IMR-90 (cell line): Measurements from ENCODE around the gene SGSM2. TPM values are rescaled to one million over a fixed set of nuclear protein-coding genes. Genes with fewer than 3 reads are reported as not detected.
A peak's percentile ranks its signal among the peaks of the same experiment; 100 is the strongest.

ENCODE experiments used
- ATAC-seq: fragments of 200-7000 bp; cut with Tn5 transposase; 2 replicates; pipeline ENCODE4 v1.9.1; 2020; ENCODE audit warnings: low read depth, mild to moderate bottlenecking, moderate library complexity
- Bru-seq: library from RNA; stranded (reverse); fragments of 400-500 nt; gene quantifications from one replicate; lab custom pipeline; 2021; lab: Mats Ljungman, UMichigan
- BruChase-seq, 2 experiments: library from RNA; stranded (reverse); fragments of 400-500 nt; gene quantifications; one replicate each; lab custom pipeline; 2021; lab: Mats Ljungman, UMichigan
- BruUV-seq: library from RNA; stranded (reverse); fragments of 400-500 nt; replicated peaks from 2 replicates; lab custom pipeline; 2021; lab: Mats Ljungman, UMichigan
- CTCF ChIA-PET: fragments of 300-600 bp; formaldehyde crosslinking; extraction: SDS; loops from one replicate; lab custom pipeline; 2021; ENCODE audit warnings: antibody characterized with exemption; lab: Yijun Ruan, JAX
- POLR2A ChIA-PET: fragments of 300-600 bp; sonication (Branson Sonifier 250); formaldehyde crosslinking; loops from one replicate; lab custom pipeline; 2022; ENCODE audit warnings: antibody characterized with exemption; ENCODE audit not compliant: unreplicated experiment; lab: Charles Lee
- DNase-seq: peaks from one replicate; pipeline ENCODE4 v3.0.0; 2013
- H2AFZ ChIP-seq: replicated peaks from 2 replicates; pipeline ENCODE3; 2013; ENCODE audit warnings: low read length, mild to moderate bottlenecking; ENCODE audit not compliant: poor library complexity
- H2AK5ac ChIP-seq: 2 replicates; pipeline ENCODE4 v1.6.1; 2013; ENCODE audit warnings: low read depth, low read length, inconsistent platforms
- H2AK9ac ChIP-seq: replicated peaks from 2 replicates; pipeline ENCODE3; 2013; ENCODE audit warnings: mild to moderate bottlenecking, low read depth, low read length, moderate library complexity; ENCODE audit not compliant: poor library complexity
- H2BK120ac ChIP-seq: 2 replicates; pipeline ENCODE4 v1.6.1; 2013; ENCODE audit warnings: low read depth, low read length, inconsistent platforms
- H2BK15ac ChIP-seq: 3 replicates; pipeline ENCODE4 v1.6.1; 2013; ENCODE audit warnings: low read depth, low read length, inconsistent platforms
- H2BK20ac ChIP-seq: 2 replicates; pipeline ENCODE4 v1.6.1; 2013; ENCODE audit warnings: low read depth, mild to moderate bottlenecking, inconsistent platforms, low read length, moderate library complexity
- H2BK5ac ChIP-seq: 2 replicates; pipeline ENCODE4 v1.6.1; 2013; ENCODE audit warnings: mild to moderate bottlenecking, low read depth, low read length, inconsistent platforms; ENCODE audit not compliant: poor library complexity, severe bottlenecking
- H3K14ac ChIP-seq: replicated peaks from 2 replicates; pipeline ENCODE4 v1.6.1; 2013; ENCODE audit warnings: low read depth, low read length, inconsistent platforms
- H3K18ac ChIP-seq: 2 replicates; pipeline ENCODE4 v1.6.1; 2013; ENCODE audit warnings: low read depth, low read length, control low read depth
- H3K23ac ChIP-seq: 2 replicates; pipeline ENCODE4 v1.6.1; 2013; ENCODE audit warnings: low read depth, low read length, inconsistent platforms
- H3K27ac ChIP-seq: 2 replicates; pipeline ENCODE4 v1.5.1; 2013; ENCODE audit warnings: mild to moderate bottlenecking, control low read depth, low read length; ENCODE audit not compliant: insufficient read depth
- H3K27me3 ChIP-seq: 2 replicates; pipeline ENCODE4 v1.6.1; 2013; ENCODE audit warnings: low read length; ENCODE audit not compliant: control insufficient read depth, insufficient read depth
- H3K36me3 ChIP-seq: 2 replicates; pipeline ENCODE4 v1.6.1; 2013; ENCODE audit warnings: low read length, mixed read lengths; ENCODE audit not compliant: control insufficient read depth, insufficient read depth
- H3K4ac ChIP-seq: 2 replicates; pipeline ENCODE4 v1.6.1; 2013; ENCODE audit warnings: low read depth, low read length, inconsistent platforms
- H3K4me1 ChIP-seq: 2 replicates; pipeline ENCODE4 v1.6.1; 2013; ENCODE audit warnings: low read length, mixed read lengths; ENCODE audit not compliant: control insufficient read depth, insufficient read depth
- H3K4me2 ChIP-seq: 2 replicates; pipeline ENCODE4 v1.6.1; 2013; ENCODE audit warnings: low read depth, mild to moderate bottlenecking, control low read depth, low read length, moderate library complexity
- H3K4me3 ChIP-seq: 2 replicates; pipeline ENCODE4 v1.5.1; 2013; ENCODE audit warnings: low read depth, mild to moderate bottlenecking, control low read depth, low read length, moderate library complexity; ENCODE audit not compliant: insufficient read depth
- H3K56ac ChIP-seq: 2 replicates; pipeline ENCODE4 v1.6.1; 2013; ENCODE audit warnings: low read length, inconsistent platforms; ENCODE audit not compliant: insufficient read depth; ENCODE audit errors: extremely low read depth
- H3K79me1 ChIP-seq, 2 experiments: 2 replicates each; pipeline ENCODE4 v1.6.1; 2013; ENCODE audit warnings: low read length in 2 of 2, inconsistent platforms in 1 of 2, low read depth in 1 of 2
- H3K9ac ChIP-seq: 2 replicates; pipeline ENCODE4 v1.6.1; 2013; ENCODE audit warnings: low read depth, low read length, control low read depth
- H3K9me1 ChIP-seq: 2 replicates; pipeline ENCODE4 v1.6.1; 2013; ENCODE audit warnings: low read length, inconsistent platforms; ENCODE audit not compliant: insufficient read depth
- H3K9me3 ChIP-seq: 2 replicates; pipeline ENCODE4 v1.6.1; 2013; ENCODE audit warnings: low read length; ENCODE audit not compliant: control insufficient read depth, insufficient read depth
- H4K20me1 ChIP-seq: 2 replicates; pipeline ENCODE4 v1.6.1; 2013; ENCODE audit warnings: low read length, inconsistent platforms; ENCODE audit not compliant: insufficient read depth
- H4K5ac ChIP-seq: 2 replicates; pipeline ENCODE4 v1.6.1; 2013; ENCODE audit warnings: mild to moderate bottlenecking, low read depth, low read length, control low read depth
- H4K8ac ChIP-seq, 2 experiments: 2 replicates each; pipeline ENCODE4 v1.6.1; 2013; ENCODE audit warnings: low read depth in 2 of 2, low read length in 2 of 2, control low read depth in 1 of 2, inconsistent platforms in 1 of 2
- H4K91ac ChIP-seq: 2 replicates; pipeline ENCODE4 v1.6.1; 2013; ENCODE audit warnings: low read depth, low read length, inconsistent platforms; ENCODE audit not compliant: insufficient read depth
- BHLHE40 ChIP-seq: fragments of 150-350 bp; IDR thresholded peaks from 2 replicates; pipeline ENCODE4 v1.6.1; 2016; ENCODE audit warnings: mild to moderate bottlenecking, low read depth, low read length
- FOS ChIP-seq: fragments of 150-350 bp; IDR thresholded peaks from 2 replicates; pipeline ENCODE4 v1.6.1; 2016; ENCODE audit warnings: low read depth, low read length
- MAZ ChIP-seq: IDR thresholded peaks from 2 replicates; pipeline ENCODE4 v1.6.1; 2012; ENCODE audit warnings: low read depth, mild to moderate bottlenecking, low read length, improper control_type of control experiment, moderate library complexity, borderline replicate concordance
- MXI1 ChIP-seq: IDR thresholded peaks from 2 replicates; pipeline ENCODE4 v1.6.1; 2012; ENCODE audit warnings: low read depth, mild to moderate bottlenecking, low read length, moderate library complexity, borderline replicate concordance
- NFE2L2 ChIP-seq: fragments of 150-350 bp; IDR thresholded peaks from 2 replicates; pipeline ENCODE4 v1.6.1; 2016; ENCODE audit warnings: low read depth, mild to moderate bottlenecking, low read length
- POLR2A ChIP-seq: IDR thresholded peaks from 2 replicates; pipeline ENCODE4 v1.6.1; 2012; ENCODE audit warnings: mild to moderate bottlenecking, low read depth, low read length
- RAD21 ChIP-seq: IDR thresholded peaks from 2 replicates; pipeline ENCODE4 v1.6.1; 2012; ENCODE audit warnings: low read length, improper control_type of control experiment
- RCOR1 ChIP-seq: IDR thresholded peaks from 2 replicates; pipeline ENCODE4 v1.6.1; 2012; ENCODE audit warnings: mild to moderate bottlenecking, low read length, improper control_type of control experiment; ENCODE audit not compliant: insufficient replicate concordance
- RFX5 ChIP-seq: IDR thresholded peaks from 2 replicates; pipeline ENCODE4 v1.8.0; 2012; ENCODE audit warnings: low read depth, mild to moderate bottlenecking, low read length, moderate library complexity
- WGBS, 2 experiments: methylation state at CpG; one replicate each; pipeline versions ENCODE4 v1.1.5 to v1.1.7; 2013; ENCODE audit warnings: missing lambda C conversion rate in 2 of 2; ENCODE audit not compliant: insufficient read length in 1 of 2; ENCODE audit errors: extremely low coverage in 2 of 2; 5-methylcytosine and 5-hydroxymethylcytosine counted together
- dilution Hi-C: fragments of 300-500 bp; cut with HindIII; formaldehyde crosslinking; loops from one replicate; pipeline ENCODE4 v1.14.3; 2018; ENCODE audit warnings: low sequenced_read_pairs; ENCODE audit not compliant: unreplicated experiment
- in situ Hi-C: fragments of 300-500 bp; cut with MboI; formaldehyde crosslinking; loops from 3 replicates; pipeline ENCODE4 v1.14.3; 2019; ENCODE audit warnings: low sequenced_read_pairs, inconsistent platforms, mixed read lengths
- intact Hi-C: fragments of 100-400 bp; cut with micrococcal nuclease; formaldehyde crosslinking; loops from 2 replicates; pipeline ENCODE4 v1.10.0; 2022
- long read RNA-seq: library from polyadenylated mRNA; unstranded; transcript quantifications from one replicate; pipeline ENCODE4 v2.0.0, GENCODE V29; 2021; ENCODE audit not compliant: unreplicated experiment
- polyA plus RNA-seq, 3 experiments: library from polyadenylated mRNA; depleted of rRNA; stranded (reverse); fragments of >200 nt; gene quantifications; 2 replicates each; pipeline ENCODE4 v1.2.3, GENCODE V29; 2012; ENCODE audit warnings: low replicate concordance in 1 of 3
- total RNA-seq: library from RNA; depleted of rRNA; stranded (reverse); fragments of >200 nt; gene quantifications from 2 replicates; pipeline ENCODE4 v1.2.3, GENCODE V29; 2012; rRNA removed
- TF ChIP-seq, protein P1 (sequence below): fragments of 150-350 bp; IDR thresholded peaks from 2 replicates; pipeline ENCODE4 v1.6.1; 2017; ENCODE audit warnings: mild to moderate bottlenecking, antibody characterized with exemption, low read length, low read depth

Gene SGSM2
- total RNA-seq (12.2 and 13.6 TPM in 2 replicates), polyA plus RNA-seq (2012; rRNA removed) (79.6 and 81.2 TPM in 2 replicates), Bru-seq, nascent RNA (percentile 61 among the genes with signal in this experiment), BruChase-seq, experiment 1, labeled RNA remaining after a 6-hour chase (percentile 77 among the genes with signal in this experiment), BruChase-seq, experiment 2, labeled RNA remaining after a 2-hour chase (percentile 70 among the genes with signal in this experiment)
- polyA plus RNA-seq (2012; cell fraction: cytosol; rRNA removed), result 30.9 and 35.6 TPM in 2 replicates
- 390 and 704 TPM in 2 replicates for polyA plus RNA-seq (2012; cell fraction: nucleus; rRNA removed; ENCODE audit: low replicate concordance)
- long read RNA-seq, full-length matches to known transcripts, result 3 of 47 reads
- long read RNA-seq, partial matches to known transcripts, result 23 of 47 reads
- long read RNA-seq, other reads (novel, unspliced or antisense), result 21 of 47 reads

DNA sequence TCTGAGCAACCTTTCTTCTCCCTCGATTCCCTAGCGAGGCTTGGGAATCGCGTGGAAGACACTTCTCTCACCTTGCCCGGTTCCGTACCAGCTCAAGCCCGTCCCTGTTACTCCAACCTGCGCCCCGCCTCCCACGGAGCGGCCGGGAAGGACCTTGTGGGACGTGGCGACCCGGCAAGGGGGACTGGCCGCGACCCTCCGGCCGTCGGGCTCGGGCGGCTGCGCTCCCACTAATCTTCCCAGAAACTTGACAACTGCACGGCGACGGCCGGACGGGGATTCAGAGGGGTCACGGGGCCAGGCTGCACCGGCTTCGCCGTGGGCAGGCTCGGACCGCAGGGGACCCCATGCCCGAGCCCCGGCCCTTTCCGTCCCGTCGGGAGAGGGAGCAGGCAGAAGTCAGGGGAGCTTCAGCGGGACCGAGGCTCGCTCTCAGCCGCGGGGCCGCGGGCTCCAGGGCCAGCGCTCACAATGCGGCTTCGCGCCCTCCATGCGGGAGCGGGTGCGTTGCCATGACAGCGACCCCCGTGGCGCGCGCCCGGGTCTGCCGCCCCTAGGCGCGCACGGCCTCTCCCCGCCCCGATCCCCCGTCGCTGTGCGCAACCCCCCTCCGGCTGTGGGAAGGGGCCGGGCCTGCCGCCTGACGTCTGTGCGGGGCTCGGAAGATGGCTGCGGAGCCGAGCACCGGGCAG lies at the start of gene SGSM2:
Gene SGSM2 (plus strand): TSS at position 650 of the 692 bp plus-strand sequence. CDS start 188 bp downstream, outside the sequence.
- H3K4ac ChIP-seq, result peak within 1 kb of the TSS; percentile 80
- H2BK120ac ChIP-seq, result peak within 1 kb of the TSS; percentile 38; the same call in 1 of the 2 replicates
- peak within 1 kb of the TSS; percentile 93 for H3K14ac ChIP-seq
- peak within 1 kb of the TSS; percentile 72 for H3K27ac ChIP-seq
- peaks cover 15% of the 10 kb centered on the region for H4K20me1 ChIP-seq
- H2AK9ac ChIP-seq, result peak within 1 kb of the TSS; percentile 93
- peak within 1 kb of the TSS; percentile 30 for H3K18ac ChIP-seq
- H4K5ac ChIP-seq, result peak within 1 kb of the TSS; percentile 85
- H3K9me1 ChIP-seq, result peaks cover 9% of the 10 kb centered on the region; the same call in 1 of the 2 replicates
- 1% methylated on average over 30 of the region's 77 CpGs; no CpG with 5 or more reads in 1 of the 2 experiments for WGBS, 2 experiments
- H3K4me1 ChIP-seq, result peaks cover 11% of the 10 kb centered on the region
- H3K4me2 ChIP-seq, result peak within 1 kb of the TSS; percentile 95
- H2AK5ac ChIP-seq, result peak within 1 kb of the TSS; percentile 89
- H2BK15ac ChIP-seq, result peak within 1 kb of the TSS; percentile 2; the same call in 1 of the 3 replicates
- BruUV-seq, result no TSS peak
- H3K9me3 ChIP-seq, result no peaks in the 10 kb centered on the region
- intact Hi-C loops (loop anchor here (5.0 kb wide), 1 partner anchor 285 kb away; no protein-coding TSS in a partner anchor), dilution Hi-C loops (no loop called here), in situ Hi-C loops (no loop called here)
- DNase-seq (peak; percentile 34), ATAC-seq (peak; percentile 78)
- H3K56ac ChIP-seq, result peak within 1 kb of the TSS; percentile 91
- ChIA-PET CTCF (interaction anchor here (0.8 to 1.4 kb wide), 3 partner anchors 11 to 284 kb away, joined by 3 to 4 read pairs (median 3); partner anchors contain the start of gene HIC1), POLR2A (no interaction called here)
- H3K36me3 ChIP-seq, result peaks cover 23% of the 10 kb centered on the region
- peak; percentile 50; the same call in 1 of the 2 replicates for TF ChIP-seq MXI1
- TF ChIP-seq, protein P1, sequence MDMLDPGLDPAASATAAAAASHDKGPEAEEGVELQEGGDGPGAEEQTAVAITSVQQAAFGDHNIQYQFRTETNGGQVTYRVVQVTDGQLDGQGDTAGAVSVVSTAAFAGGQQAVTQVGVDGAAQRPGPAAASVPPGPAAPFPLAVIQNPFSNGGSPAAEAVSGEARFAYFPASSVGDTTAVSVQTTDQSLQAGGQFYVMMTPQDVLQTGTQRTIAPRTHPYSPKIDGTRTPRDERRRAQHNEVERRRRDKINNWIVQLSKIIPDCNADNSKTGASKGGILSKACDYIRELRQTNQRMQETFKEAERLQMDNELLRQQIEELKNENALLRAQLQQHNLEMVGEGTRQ, result no peak
- no peak for TF ChIP-seq BHLHE40
- TF ChIP-seq MAZ, result peak; percentile 22; the same call in 1 of the 2 replicates
- no peak for TF ChIP-seq RFX5
- no peak; the same call in 1 of the 2 replicates for TF ChIP-seq POLR2A
- no peak for TF ChIP-seq RCOR1
- no peak for TF ChIP-seq RAD21
- no peak for TF ChIP-seq NFE2L2
- no peak for TF ChIP-seq FOS
- H3K4me3 ChIP-seq, result peak within 1 kb of the TSS; percentile 65
- H4K8ac ChIP-seq, result peak within 1 kb of the TSS; percentile 90 to 98
- H2BK20ac ChIP-seq, result no peak within 1 kb of the TSS
- H2BK5ac ChIP-seq, result peak within 1 kb of the TSS; percentile 71
- H3K23ac ChIP-seq, result peak within 1 kb of the TSS; percentile 98
- H4K91ac ChIP-seq, result peak within 1 kb of the TSS; percentile 50
- peaks cover 39 to 71% of the 10 kb centered on the region in 2 experiments for H3K79me1 ChIP-seq
- H3K9ac ChIP-seq, result peak within 1 kb of the TSS; percentile 76
- no peaks in the 10 kb centered on the region for H3K27me3 ChIP-seq
- peak within 1 kb of the TSS; percentile 98 for H2AFZ ChIP-seq
